DMS114 treated with DMSO at 0.1 percent for 48 hours (cell line): ENCODE measurements around the gene CKB.

Source experiments
- DNase-seq: peaks from one replicate; lab custom pipeline; 2025; ENCODE audit not compliant: unreplicated experiment; lab: John Stamatoyannopoulos, UW

CKB gene

DNA sequence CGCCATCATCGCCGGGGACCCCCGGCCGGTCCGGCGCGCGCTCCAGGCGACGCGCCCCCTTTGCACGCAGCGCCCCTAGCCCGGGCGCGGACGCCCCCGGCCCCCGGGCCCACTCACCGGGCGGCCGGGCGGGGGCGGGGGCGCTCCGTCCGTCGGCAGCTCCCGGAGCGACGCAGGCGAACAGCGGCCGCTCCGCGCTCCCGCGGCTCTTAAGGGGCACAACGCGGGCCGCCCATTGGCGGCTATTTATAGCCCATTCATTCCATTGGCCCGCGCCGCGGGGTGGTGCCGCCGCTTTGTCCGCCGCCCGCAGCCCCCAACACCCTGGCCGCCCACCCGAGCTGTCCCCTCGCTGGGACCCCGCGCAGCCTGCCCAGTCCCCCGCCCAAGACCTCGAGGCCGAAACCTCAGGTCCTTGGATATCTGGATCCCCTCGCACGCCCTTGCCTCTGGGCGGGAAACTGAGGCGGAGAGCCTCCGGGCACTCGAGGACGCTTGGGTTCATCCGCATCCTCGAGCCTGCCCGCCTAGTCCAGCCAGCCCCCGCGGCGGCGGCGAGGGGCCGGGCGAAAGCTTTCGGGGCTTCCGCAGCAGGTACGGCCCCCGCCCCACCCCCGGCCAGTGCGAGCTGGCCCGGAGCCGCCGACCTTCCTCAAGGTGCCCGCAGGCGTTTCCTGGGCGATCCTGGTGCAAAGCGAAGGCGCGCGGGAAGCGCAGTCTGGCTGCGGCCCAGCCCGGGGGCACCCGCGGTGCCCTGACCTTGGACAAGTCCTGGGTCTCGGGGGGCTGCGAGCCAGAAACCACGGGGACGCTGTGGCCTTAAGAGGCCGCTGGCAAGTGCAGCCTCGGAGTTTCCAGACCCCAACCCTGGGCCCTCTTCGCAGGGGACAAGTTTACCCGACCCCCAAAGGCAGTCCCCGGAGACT is at the start of gene CKB:
Gene CKB (minus strand): TSS at position 182 of the 926 bp plus-strand sequence. CDS start 337 bp downstream, outside the sequence.
- peak; percentile 21 for DNase-seq

DNA sequence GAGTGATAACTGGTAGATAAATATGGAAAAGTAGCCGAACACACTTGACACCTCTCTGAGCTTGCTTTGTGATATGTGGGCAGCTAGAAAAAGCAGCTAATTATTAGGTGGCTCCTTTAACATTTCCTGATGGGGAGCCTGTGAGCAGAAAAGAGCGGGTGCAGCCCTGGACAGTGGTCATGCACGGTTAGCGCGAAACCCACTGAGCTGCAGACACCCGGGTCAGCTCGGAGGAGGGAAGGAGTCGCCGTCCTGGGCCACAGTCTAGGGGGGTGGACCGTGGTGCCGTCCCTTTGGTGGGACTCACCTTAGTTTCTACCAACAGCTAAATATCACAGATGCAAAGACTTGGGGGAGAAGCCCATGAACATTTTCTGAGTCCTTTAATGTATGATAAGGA is 46.8 kb upstream of the CKB start:
- DNase-seq: no peak

DNA sequence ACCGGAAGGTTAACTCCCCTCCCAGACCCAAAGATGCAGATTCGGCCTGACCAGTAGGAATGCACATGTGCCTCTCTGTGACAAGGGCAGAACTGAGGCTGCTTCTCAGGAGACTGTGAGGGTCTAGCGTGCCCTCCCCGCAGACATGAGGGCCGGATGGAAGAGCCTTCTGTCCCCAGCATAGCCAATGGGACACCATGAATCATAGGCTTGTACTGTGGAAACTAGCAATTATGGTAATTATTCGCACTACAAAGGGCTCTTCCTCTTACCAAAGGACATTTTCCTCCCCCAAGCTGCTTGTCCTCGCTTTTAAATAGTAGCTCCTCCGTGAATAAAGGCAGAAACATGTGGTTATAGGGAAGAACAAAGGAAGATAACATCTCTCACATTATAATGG is 46.3 kb upstream of the CKB start:
- DNase-seq: no peak

DNA sequence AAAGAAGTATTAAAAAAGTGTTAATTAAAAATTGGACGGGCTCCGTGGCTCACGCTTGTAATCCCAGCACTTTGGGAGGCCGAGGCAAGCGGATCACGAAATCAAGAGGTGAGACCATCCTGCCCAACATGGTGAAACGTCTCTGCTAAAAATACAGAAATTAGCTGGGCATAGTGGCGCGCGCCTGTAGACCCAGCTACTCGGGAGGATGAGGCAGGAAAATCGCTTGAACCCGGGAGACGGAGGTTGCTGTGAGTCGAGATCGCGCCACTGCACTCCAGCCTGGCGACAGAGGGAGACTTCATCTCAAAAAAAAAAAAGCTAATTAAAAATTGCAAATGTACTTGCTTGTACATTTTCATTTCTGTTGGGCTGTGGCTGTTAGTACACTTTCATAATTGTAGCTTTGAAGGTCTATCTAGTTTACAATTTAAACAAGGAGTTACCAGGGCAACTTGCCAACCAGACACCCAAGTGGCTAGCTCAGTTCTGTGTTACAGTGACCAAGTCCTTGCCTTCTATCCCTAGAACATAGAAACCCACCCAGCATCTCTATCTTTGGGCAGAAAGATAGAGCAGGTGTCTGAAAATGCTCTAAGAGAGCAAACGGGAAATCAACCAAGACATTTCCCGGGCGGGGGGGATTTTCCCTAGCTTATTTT is 41.3 kb upstream of the CKB start:
- DNase-seq: no peak

DNA sequence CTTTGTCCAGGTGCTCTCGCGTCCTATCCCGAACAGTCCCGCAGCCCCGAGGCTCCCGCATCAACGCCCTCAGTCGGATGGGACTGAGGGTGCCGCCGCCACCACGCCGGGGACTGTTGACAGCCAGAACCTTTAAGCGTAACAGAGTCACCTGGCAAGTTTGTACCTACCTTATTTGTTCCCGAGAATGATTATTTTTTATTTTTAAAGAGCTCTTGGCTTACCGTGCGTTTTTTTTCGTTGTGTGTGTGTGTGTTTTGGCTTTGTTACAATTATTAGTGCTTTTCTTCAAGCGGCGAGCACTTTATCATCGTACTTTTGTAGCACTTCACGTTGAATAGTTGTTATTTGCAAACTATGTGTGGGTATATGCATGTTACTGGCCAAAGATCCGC is 40.6 kb upstream of the CKB start:
- no peak for DNase-seq

DNA sequence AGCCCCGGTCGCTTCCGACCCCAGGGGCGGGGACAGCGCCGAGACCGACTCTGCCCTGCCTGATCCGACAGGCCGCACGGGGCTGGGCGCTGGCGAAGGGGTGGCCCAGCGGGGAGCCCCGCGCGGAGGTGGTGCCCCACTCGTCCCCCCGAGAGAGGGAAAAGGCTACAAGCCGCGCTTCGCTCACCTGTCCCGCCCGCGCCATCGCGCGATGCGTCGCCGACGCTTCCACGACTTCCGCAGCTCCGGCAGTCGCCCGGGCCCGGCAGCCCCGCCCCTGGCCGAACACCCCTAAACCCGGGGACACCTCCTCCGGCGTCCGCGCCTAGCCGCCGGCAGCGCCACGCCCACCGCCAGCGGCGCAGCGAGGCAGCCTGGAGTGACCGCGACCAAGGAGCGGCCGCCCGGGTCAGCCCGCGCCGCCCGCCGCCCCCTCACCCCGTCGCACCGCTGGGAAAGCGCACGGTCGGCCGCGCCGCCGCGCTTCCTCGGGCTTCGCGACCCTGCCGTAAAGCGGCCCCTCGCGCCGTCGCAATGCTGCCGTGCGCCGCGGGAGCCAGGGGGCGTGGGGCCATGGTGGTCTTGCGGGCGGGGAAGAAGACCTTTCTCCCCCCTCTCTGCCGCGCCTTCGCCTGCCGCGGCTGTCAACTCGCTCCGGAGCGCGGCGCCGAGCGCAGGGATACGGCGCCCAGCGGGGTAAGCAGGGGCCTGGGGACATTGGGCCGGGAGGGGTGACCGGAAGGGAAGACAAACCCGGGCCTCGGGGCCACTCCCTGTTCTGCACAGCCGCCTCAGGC is 40.0 kb upstream of the CKB start, which contains the start of the genes BAG5 and COA8:
Gene BAG5 (minus strand): TSS at position 229 of the 797 bp plus-strand sequence. CDS start 1,493 bp downstream, outside the sequence.
Gene COA8 (plus strand): TSS at position 532 of the 797 bp plus-strand sequence. CDS start 42 bp downstream, at position 574.
- DNase-seq: peak; percentile 36

DNA sequence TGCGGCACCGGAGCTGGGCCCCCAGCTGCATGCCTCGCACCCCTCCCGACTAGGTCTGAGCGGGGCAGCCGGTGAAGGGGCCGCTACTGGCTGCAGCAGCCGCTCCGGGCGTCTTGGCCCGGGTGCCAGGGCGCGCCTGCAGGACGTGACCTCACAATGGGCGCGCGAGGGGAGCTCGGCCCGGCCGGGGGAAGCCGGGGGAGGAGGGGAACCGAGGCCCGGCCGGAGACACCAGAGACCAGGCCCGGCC is 39.5 kb upstream of the CKB start:
- DNase-seq: no peak

DNA sequence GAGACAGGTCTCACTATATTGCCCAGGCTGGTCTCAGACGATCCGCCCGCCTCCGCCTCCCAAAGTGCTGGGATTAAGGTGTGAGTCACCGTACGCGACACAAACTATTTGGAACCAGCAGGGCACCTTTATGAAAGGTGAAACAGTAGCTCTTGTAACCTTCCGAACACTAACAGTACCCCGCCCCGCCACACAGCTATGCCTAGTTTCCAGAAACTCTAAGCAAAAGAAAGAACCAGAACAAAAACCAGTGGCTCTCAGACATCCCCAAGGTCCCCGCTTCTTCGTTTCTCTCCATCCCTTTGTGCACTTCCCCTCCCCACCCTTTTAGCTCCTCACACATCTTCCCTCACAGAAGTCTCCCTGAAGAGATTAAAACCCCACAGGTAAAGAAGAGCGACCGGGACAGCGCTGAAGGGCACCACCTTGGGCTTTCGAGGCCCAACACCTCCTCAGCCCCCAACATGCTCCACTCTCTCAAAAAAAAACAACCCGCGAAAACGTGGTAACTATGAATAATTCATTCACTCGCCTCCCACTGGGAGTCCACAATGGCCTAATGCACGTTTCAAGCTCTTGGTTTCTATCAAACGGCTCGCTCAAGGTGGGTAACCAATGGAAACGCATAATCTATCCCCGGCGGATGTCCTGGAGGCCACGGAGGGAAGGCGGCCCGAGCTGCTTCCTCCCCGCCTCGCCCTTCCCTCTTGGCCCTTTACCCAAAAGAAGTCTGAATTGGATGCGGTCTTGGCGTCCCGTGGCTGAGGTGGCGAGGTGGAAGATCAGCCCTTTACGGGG is 39.0 kb upstream of the CKB start:
- DNase-seq: no peak

DNA sequence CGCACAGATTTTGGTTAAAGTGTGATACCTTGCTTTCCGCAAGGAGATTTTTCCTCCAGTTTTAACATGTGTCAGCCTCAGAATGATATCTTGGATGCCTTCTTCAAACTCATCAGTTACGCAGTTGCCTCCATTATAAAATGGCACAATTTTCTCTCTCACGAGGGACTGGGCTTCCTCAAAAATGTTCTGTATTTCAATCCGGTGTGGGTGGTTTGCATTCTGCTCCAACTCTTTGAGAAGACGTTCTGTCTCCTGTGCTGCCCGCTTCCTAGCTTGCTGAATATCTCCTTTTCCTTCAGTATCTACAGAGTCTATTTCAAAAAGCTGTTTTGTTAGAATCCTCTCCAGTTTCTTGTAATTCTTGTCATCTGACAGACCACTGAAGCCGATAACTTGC is 38.1 kb upstream of the CKB start:
- no peak for DNase-seq

DNA sequence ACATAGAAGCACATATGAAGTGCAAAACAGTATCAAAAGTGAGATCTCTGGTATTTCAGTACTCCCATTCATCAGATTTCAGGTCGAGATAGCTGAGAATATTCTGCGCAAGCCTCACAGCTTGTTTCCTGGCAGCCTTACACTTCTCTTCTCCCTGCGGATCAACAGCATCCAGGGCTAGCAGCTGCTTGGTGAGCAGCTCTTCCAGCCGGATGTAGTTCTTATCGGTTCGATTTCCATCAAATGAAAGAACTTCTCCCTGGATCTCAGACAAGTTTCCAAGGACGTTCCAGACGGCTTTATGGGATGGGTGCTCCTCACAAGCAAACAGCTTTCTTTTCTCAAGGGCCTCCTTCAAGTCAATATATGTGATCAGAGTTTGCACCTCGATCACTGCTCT is 37.1 kb upstream of the CKB start:
- no peak for DNase-seq

DNA sequence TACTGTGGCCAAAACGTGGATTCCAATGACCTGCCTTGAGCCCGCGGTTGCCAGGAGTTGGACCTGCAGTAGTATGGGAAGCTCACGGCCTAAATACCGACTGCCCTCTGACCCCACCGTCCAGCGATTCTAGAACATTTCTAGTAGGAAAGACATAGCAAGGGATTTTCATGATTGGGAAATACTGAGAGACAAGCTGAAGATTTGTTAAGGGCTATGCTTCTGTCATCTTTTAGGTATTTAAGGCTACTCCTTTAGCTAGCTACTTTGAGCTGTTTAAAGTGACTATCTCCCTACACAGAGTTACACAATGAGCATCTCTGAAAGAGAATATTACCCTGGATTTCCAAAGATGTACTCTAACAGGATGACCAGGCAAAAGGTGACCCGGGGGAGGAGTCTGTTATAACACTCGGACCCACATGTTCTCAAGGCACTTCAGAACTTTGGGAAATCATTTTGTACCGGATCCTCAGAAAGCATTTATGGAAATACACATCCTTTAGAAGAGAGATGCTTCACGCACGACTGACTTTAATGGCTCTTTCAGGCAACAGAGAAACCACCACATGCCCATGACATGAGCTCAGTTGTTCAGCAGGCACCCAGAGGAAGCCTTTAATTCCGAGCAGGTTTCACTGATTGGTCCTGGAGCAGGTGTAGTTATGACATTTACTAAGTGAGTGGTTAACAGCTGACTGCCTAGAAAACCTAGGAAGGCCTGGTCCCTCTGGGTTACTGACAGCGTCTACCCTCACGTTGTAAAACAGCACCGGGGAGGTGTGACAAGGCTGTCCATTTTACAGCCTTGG is 35.6 kb upstream of the CKB start:
- DNase-seq: no peak

DNA sequence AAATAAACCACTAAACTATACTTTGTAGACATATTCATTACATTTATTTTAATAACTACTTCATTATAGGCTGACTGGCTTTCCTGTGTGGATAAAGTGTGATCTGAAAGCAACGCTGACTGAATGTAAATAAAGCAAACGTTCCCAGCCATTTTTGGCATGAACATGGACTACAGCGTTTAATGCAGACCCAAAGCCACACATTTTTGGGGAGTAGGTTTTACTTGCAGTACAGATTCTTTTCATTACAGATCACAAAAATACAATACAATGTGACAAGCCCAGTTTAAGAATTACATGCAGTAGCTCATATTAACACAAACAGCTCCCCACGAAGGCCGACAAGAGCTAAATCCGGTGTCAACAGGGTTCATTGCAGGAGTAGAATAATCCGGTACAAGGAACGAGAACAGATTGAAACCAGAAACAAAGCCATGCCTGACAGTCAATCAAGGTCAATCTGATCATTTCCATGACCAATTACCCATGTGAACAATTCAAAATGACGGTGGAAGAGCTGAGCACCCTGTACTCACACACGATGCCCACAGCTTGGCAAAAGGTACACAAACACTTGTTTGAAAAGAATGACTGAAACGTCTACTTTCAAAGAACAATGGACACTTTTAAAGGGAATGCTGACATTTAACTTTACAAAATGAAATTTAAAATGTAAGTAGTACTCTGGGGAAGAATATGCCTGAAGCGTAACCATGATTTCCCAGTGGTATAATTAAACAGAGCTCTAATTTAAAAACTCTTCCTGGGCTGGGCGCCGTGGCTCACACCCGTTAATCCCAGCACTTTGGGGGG is 34.5 kb upstream of the CKB start:
- DNase-seq: no peak

DNA sequence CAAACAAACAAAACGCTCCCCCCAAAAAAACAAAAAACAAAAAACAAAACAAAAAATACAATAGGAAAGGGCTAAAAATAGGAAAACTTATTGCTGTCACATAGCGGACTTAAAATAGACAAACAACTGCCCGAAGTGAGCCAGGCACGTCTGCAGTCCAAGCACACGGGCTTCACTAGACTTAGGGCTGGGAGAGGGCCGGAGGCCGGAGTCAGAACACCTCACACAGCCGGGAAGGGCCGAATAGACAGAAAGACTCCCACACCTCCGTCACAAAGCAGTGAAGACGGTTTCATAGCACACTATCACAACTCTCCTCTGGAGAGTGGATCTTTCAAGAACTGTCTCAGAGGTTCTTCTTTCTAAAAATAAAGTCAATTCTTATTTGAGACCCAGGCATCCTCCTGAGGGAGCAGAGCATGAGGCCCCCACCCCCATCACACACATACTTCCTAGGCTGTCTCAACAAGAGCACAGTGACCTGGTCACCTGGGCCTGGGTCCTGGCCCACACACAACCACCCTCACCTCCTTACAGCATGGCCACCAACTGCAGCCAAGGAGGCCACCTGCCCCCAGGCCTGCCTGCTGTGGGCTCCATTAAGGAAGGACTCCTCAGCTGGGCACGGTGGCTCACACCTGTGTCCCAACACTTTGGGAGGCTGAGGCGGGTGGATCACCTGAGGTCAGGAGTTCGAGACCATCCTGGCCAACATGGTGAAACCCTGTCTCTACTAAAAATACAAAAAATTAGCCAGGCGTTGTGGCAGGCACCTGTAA is 33.1 kb upstream of the CKB start:
- no peak for DNase-seq

DNA sequence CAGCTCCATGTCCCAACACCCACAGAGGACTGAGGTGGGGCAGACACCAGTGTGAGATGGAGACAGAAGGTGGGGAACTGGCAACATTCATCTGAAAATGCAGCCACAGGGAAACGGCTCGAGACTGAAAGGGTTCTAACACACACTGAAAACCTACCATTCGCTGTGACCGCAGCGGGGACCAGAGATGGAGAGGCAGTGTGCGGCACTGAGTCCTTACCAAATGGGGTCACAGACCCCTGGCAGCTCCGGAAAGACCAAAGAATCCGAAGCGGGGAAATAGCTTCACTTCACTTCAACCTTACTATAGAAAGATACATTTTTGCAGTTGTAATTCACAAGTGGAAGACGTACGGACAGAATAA is 30.2 kb upstream of the CKB start:
- no peak for DNase-seq

DNA sequence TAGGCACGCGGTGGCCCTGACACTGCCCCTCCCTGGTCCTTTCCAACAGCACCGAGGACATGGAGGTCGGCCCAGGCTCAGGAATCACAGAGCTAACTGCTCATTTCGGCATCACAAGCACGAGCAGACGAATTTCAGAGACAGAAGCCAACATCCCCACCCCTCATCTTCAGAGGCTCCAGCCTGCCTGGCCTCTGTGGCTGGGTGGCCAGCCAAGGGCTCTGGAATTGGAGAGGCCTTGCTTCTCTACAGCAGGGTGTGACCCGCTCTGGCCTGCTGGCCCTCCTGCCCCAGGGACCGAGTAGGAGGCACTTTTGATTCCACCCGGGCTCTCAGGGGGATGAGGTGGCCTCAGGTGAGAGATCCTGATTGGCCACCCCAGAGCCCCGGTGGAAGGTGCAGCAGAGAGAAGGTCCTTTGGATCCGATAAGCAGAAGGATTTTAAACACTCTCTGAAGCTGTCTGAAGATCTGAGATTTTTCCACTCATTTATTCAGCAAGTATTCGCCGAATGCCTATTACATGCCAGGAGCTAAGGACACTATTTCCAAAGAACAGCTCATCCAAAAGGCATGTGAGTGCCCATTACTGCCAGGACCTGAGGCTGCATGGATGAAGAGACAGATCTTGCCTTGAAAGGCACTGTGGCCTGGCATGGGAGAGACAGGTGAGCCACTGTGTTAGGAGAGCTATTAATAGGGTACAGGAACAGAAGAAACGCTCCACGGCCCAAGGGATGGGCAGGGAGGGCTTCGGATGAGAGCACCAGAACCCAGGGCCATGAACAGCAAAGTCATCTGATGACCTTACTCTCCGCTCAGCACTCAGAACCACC is 29.6 kb upstream of the CKB start:
- no peak for DNase-seq

DNA sequence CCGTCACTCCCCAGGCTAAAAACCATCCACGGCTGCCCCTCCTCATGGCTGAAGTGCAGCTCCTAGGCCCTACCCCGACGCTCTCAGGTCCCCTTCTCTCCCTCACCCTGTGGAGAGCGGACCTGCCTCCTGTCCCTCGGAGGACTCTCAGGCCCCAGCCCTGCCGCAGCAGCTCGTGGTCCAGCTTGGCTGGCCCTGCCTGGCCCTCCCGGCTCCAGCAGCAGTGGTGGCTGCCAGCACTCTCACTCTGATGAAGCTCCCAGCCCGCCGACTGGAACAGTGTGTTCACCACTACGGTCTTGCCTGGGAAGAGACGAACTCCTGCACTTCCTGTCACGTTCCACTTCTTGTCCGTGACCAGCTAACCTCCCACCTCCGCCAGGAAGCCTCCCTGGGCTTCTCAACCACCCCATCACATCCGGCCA is 28.7 kb upstream of the CKB start:
- DNase-seq: no peak
